Skeletal muscle satellite cell (primary cell): ENCODE results near the gene MUC2. TPM values are rescaled to one million over a fixed set of nuclear protein-coding genes. Genes with fewer than 3 reads are reported as not detected.

Experiments used
- H3K27me3 ChIP-seq: 2 replicates; pipeline ENCODE4 v1.7.0; 2013; ENCODE audit warnings: low read length; ENCODE audit not compliant: control insufficient read depth, insufficient read depth
- H3K36me3 ChIP-seq: 2 replicates; pipeline ENCODE4 v1.7.0; 2013; ENCODE audit warnings: mild to moderate bottlenecking, control low read depth, low read length; ENCODE audit not compliant: insufficient read depth
- H3K4me1 ChIP-seq: 2 replicates; pipeline ENCODE4 v1.7.0; 2013; ENCODE audit warnings: low read length; ENCODE audit not compliant: control insufficient read depth, insufficient read depth
- H3K4me2 ChIP-seq: 2 replicates; pipeline ENCODE4 v1.7.0; 2013; ENCODE audit warnings: mild to moderate bottlenecking, low read length
- H3K4me3 ChIP-seq: 2 replicates; pipeline ENCODE4 v1.7.0; 2013; ENCODE audit warnings: low read length
- H3K9ac ChIP-seq: 2 replicates; pipeline ENCODE4 v1.7.0; 2013; ENCODE audit warnings: mild to moderate bottlenecking, low read depth, low read length, moderate library complexity
- H3K9me3 ChIP-seq: replicated peaks from 2 replicates; pipeline ENCODE4 v1.7.0; 2013; ENCODE audit warnings: mild to moderate bottlenecking, control low read depth, low read length
- total RNA-seq: library from RNA; depleted of rRNA; stranded (reverse); fragments of >200 nt; gene quantifications from 2 replicates; pipeline ENCODE4 v1.2.3, GENCODE V29; 2012; rRNA removed

MUC2 gene
- not detected in 2 replicates for total RNA-seq

GRCh38 chr11:1074244-1075221, at the start of gene MUC2:
Gene MUC2, plus strand, starts transcription at chr11:1074874.
- H3K36me3 ChIP-seq: no peaks in the 10 kb centered on the region
- no peaks in the 10 kb centered on the region for H3K9me3 ChIP-seq
- H3K9ac ChIP-seq: peak within 1 kb of the TSS; percentile 39
- H3K27me3 ChIP-seq: no peaks in the 10 kb centered on the region
- no peak within 1 kb of the TSS for H3K4me3 ChIP-seq
- peaks cover 22% of the 10 kb centered on the region for H3K4me1 ChIP-seq
- no peak within 1 kb of the TSS for H3K4me2 ChIP-seq

- H3K9me3 ChIP-seq: no peaks in the 10 kb centered on the region
- no peaks in the 10 kb centered on the region for H3K4me1 ChIP-seq
- no peak overlapping the region for H3K9ac ChIP-seq
- H3K27me3 ChIP-seq: no peaks in the 10 kb centered on the region
- H3K4me2 ChIP-seq: no peak overlapping the region
- no peaks in the 10 kb centered on the region for H3K36me3 ChIP-seq
- no peak overlapping the region for H3K4me3 ChIP-seq
These were observed 49.1 kb upstream of the MUC2 start for GRCh38 chr11:1025410-1026162.

- H3K27me3 ChIP-seq: no peaks in the 10 kb centered on the region
- no peak overlapping the region for H3K4me2 ChIP-seq
- no peak overlapping the region for H3K9ac ChIP-seq
- no peaks in the 10 kb centered on the region for H3K9me3 ChIP-seq
- no peak overlapping the region for H3K4me3 ChIP-seq
- H3K36me3 ChIP-seq: no peaks in the 10 kb centered on the region
- no peaks in the 10 kb centered on the region for H3K4me1 ChIP-seq
These were observed 48.6 kb upstream of the MUC2 start for GRCh38 chr11:1026163-1026450.

GRCh38 chr11:1026641-1027482, 47.8 kb upstream of the MUC2 start:
- no peaks in the 10 kb centered on the region for H3K4me1 ChIP-seq
- H3K36me3 ChIP-seq: no peaks in the 10 kb centered on the region
- H3K4me2 ChIP-seq: no peak overlapping the region
- H3K27me3 ChIP-seq: no peaks in the 10 kb centered on the region
- no peaks in the 10 kb centered on the region for H3K9me3 ChIP-seq
- no peak overlapping the region for H3K4me3 ChIP-seq
- no peak overlapping the region for H3K9ac ChIP-seq

- no peak overlapping the region for H3K4me3 ChIP-seq
- H3K36me3 ChIP-seq: no peaks in the 10 kb centered on the region
- H3K4me1 ChIP-seq: no peaks in the 10 kb centered on the region
- no peaks in the 10 kb centered on the region for H3K9me3 ChIP-seq
- H3K9ac ChIP-seq: no peak overlapping the region
- H3K4me2 ChIP-seq: no peak overlapping the region
- no peaks in the 10 kb centered on the region for H3K27me3 ChIP-seq
These were observed 47.0 kb upstream of the MUC2 start for GRCh38 chr11:1027483-1028290.

GRCh38 chr11:1028291-1028540, 46.5 kb upstream of the MUC2 start:
- Histone ChIP-seq H3K4me3 (no peak overlapping the region), H3K27me3 (no peaks in the 10 kb centered on the region), H3K4me1 (no peaks in the 10 kb centered on the region), H3K36me3 (no peaks in the 10 kb centered on the region), H3K9me3 (no peaks in the 10 kb centered on the region), H3K4me2 (no peak overlapping the region), H3K9ac (no peak overlapping the region)

- Histone ChIP-seq H3K27me3 (no peaks in the 10 kb centered on the region), H3K9me3 (no peaks in the 10 kb centered on the region), H3K4me2 (no peak overlapping the region), H3K4me3 (no peak overlapping the region), H3K9ac (no peak overlapping the region), H3K4me1 (no peaks in the 10 kb centered on the region), H3K36me3 (no peaks in the 10 kb centered on the region)
These were observed 46.1 kb upstream of the MUC2 start for GRCh38 chr11:1028616-1029015.

GRCh38 chr11:1029051-1029450, 45.6 kb upstream of the MUC2 start:
- H3K4me1 ChIP-seq: no peaks in the 10 kb centered on the region
- H3K4me2 ChIP-seq: no peak overlapping the region
- peaks cover 4% of the 10 kb centered on the region for H3K27me3 ChIP-seq
- no peak overlapping the region for H3K4me3 ChIP-seq
- no peaks in the 10 kb centered on the region for H3K36me3 ChIP-seq
- no peaks in the 10 kb centered on the region for H3K9me3 ChIP-seq
- no peak overlapping the region for H3K9ac ChIP-seq

GRCh38 chr11:1029654-1030053, 45.0 kb upstream of the MUC2 start:
- H3K27me3 ChIP-seq: peaks cover 8% of the 10 kb centered on the region
- H3K4me1 ChIP-seq: no peaks in the 10 kb centered on the region
- H3K9ac ChIP-seq: no peak overlapping the region
- no peaks in the 10 kb centered on the region for H3K36me3 ChIP-seq
- no peak overlapping the region for H3K4me3 ChIP-seq
- no peaks in the 10 kb centered on the region for H3K9me3 ChIP-seq
- no peak overlapping the region for H3K4me2 ChIP-seq

- Histone ChIP-seq H3K4me2 (no peak overlapping the region), H3K4me1 (no peaks in the 10 kb centered on the region), H3K9me3 (no peaks in the 10 kb centered on the region), H3K9ac (no peak overlapping the region), H3K4me3 (no peak overlapping the region), H3K36me3 (no peaks in the 10 kb centered on the region), H3K27me3 (peaks cover 12% of the 10 kb centered on the region)
These were observed 44.6 kb upstream of the MUC2 start for GRCh38 chr11:1030086-1030485.

GRCh38 chr11:1030556-1030955, 44.1 kb upstream of the MUC2 start:
- no peak overlapping the region for H3K9ac ChIP-seq
- peaks cover 16% of the 10 kb centered on the region for H3K27me3 ChIP-seq
- no peaks in the 10 kb centered on the region for H3K4me1 ChIP-seq
- H3K36me3 ChIP-seq: no peaks in the 10 kb centered on the region
- no peak overlapping the region for H3K4me3 ChIP-seq
- H3K4me2 ChIP-seq: no peak overlapping the region
- no peaks in the 10 kb centered on the region for H3K9me3 ChIP-seq
